ENCODE data around the gene WIPF1.

The WIPF1 gene

DNA sequence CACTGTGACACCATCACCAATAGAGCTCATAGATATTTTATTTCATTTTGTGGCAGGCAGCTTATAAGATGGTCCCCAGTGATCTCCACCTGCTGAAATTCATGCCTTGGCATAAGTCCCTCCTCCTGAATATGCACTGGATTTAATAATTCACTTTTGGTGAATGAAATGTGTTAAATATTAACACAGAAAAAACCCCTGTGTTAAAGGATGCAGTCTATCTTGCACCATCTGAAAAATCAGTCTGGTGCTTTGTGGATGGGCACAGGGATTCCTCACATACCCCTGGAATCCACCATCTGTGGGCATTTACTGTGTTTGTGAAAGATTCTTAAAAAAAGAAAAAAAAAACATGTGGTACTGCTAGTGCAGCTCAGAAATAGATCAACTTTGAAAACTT lies 26.1 kb upstream of the WIPF1 start:
- TF ChIP-seq, protein P1, sequence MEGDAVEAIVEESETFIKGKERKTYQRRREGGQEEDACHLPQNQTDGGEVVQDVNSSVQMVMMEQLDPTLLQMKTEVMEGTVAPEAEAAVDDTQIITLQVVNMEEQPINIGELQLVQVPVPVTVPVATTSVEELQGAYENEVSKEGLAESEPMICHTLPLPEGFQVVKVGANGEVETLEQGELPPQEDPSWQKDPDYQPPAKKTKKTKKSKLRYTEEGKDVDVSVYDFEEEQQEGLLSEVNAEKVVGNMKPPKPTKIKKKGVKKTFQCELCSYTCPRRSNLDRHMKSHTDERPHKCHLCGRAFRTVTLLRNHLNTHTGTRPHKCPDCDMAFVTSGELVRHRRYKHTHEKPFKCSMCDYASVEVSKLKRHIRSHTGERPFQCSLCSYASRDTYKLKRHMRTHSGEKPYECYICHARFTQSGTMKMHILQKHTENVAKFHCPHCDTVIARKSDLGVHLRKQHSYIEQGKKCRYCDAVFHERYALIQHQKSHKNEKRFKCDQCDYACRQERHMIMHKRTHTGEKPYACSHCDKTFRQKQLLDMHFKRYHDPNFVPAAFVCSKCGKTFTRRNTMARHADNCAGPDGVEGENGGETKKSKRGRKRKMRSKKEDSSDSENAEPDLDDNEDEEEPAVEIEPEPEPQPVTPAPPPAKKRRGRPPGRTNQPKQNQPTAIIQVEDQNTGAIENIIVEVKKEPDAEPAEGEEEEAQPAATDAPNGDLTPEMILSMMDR (IDR thresholded peaks at IDR 0.05; ENCODE audit: extremely low read depth, insufficient read depth, missing control alignments), result no peak
- no peak for DNase-seq (ENCODE audit: low spot score)
- in situ Hi-C loops (cut with MboI; ENCODE audit: low pct_unique_long_range_greater_than_20kb, low sequenced_read_pairs, unreplicated experiment), result no loop called here

DNA sequence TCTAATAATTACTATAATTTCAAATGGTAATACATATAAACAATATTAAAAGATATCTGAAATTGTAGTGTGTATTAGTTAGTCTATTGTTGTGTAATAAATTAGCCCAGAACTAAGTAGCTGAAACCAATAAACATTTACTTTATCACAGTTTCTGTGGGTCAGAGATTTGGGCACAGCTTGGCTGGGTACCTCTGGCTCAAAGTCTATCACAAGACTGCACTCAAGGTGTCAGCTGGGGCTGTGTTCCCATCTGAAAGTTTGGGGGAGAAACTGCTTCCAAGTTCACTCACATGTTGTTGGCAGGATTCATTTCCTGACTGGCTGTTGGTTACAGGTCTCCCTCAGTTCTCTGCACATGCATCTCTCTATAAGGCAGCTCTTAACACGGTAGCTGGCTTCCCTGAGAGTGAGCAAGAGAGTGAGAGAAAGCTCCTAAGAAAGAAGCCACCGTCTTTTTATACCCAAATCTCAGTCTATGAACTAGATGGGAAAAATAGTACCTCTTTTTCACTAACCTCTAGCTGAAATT lies 25.6 kb upstream of the WIPF1 start:
- TF ChIP-seq, protein P1 (IDR thresholded peaks at IDR 0.05; ENCODE audit: extremely low read depth, insufficient read depth, missing control alignments), result no peak
- in situ Hi-C loops (cut with MboI; ENCODE audit: low pct_unique_long_range_greater_than_20kb, low sequenced_read_pairs, unreplicated experiment), result no loop called here
- DNase-seq (ENCODE audit: low spot score), result no peak

DNA sequence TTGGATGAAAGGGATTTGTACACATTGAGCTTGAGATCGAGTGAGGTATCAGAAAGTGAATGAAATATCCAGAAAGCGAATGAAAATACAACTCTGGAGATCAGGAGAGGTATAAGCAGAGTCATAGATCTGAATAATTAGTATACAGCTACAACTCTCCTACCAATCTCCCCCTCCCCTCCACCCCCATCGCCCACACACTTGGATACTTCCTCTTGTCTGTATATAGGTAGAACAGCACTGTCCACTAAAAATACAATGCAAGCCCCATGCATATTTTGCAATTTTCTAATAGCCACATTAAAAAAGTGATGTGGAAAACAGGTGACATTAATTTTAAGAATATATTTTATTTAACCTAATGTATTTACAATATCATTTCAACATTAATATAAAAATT lies 23.7 kb upstream of the WIPF1 start:
- DNase-seq (ENCODE audit: low spot score), result no peak
- TF ChIP-seq, protein P1 (IDR thresholded peaks at IDR 0.05; ENCODE audit: extremely low read depth, insufficient read depth, missing control alignments), result no peak
- in situ Hi-C loops (cut with MboI; ENCODE audit: low pct_unique_long_range_greater_than_20kb, low sequenced_read_pairs, unreplicated experiment), result no loop called here

DNA sequence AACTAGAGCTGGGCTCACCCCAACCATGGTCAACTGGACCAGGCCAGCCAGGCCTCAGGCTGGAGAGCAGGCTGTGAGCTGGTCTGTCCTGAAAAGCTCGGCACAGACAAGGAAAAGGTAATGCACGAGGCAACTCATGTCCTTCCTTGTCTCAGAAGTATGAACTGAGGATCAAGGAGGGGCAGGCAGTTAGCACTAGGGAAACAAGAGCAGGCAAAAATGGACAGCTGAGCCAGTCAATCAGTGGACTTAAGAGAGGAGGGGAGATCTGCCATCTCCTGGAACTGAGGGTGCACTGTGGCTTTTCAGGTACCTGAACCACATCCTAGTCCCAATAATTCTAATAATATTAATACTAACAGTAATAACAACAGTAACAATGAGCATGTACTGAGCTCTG lies 20.6 kb upstream of the WIPF1 start:
- in situ Hi-C loops (cut with MboI; ENCODE audit: low pct_unique_long_range_greater_than_20kb, low sequenced_read_pairs, unreplicated experiment), result no loop called here
- TF ChIP-seq, protein P1 (IDR thresholded peaks at IDR 0.05; ENCODE audit: extremely low read depth, insufficient read depth, missing control alignments), result no peak
- no peak for DNase-seq (ENCODE audit: low spot score)

DNA sequence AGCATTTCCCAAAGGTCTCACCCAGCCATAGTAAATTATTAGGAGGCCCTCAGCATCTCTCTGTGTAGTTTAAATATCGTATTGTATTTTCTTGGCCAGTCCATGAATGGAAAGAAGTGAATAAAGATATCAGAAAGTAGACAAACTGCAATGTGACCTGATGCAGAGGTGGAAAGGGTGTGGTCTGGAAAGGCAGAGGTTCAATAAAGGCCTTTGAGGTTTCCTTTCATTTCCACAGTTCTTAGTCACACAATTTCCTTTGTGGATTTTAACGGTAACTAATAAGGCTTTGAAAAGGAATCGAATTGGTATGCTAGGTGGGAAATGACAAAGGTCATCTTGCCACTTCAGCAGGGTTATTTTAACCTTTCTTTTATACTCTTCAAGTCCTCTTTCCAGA lies 20.1 kb upstream of the WIPF1 start:
- in situ Hi-C loops (cut with MboI; ENCODE audit: low pct_unique_long_range_greater_than_20kb, low sequenced_read_pairs, unreplicated experiment), result no loop called here
- no peak for DNase-seq (ENCODE audit: low spot score)
- TF ChIP-seq, protein P1 (IDR thresholded peaks at IDR 0.05; ENCODE audit: extremely low read depth, insufficient read depth, missing control alignments), result no peak

DNA sequence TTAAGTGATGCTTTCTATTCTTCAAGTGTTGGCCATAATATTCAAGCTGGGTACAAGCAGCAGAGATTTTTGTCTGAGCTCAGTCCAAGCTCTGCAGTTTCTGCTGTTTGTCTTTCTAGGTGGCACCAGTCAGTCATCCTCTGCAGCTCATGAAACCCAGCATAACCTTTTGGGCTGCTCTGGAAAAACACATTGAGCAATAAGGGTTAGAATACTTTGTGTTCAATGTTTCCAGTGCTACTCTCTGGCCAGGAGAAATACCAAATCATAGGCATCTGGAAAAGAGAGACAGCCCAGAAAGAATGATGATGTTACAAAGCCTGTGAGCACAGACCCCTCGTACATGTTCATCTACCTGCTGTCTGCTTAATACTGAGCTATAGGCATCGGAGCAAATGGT lies 19.5 kb upstream of the WIPF1 start:
- TF ChIP-seq, protein P1 (IDR thresholded peaks at IDR 0.05; ENCODE audit: extremely low read depth, insufficient read depth, missing control alignments), result no peak
- in situ Hi-C loops (cut with MboI; ENCODE audit: low pct_unique_long_range_greater_than_20kb, low sequenced_read_pairs, unreplicated experiment), result no loop called here
- no peak for DNase-seq (ENCODE audit: low spot score)
